ENCODE data around the gene RAB25. TPM values are rescaled to one million over a fixed set of nuclear protein-coding genes. Genes with fewer than 3 reads are reported as not detected.
"Not testable (repeated sequence)": the region's sequence is repeated elsewhere in the genome, so short reads cannot be mapped to it uniquely, and the experiment has no call there.

Gene RAB25
- total RNA-seq, 1 donor from 2014 or later, result not detected

DNA sequence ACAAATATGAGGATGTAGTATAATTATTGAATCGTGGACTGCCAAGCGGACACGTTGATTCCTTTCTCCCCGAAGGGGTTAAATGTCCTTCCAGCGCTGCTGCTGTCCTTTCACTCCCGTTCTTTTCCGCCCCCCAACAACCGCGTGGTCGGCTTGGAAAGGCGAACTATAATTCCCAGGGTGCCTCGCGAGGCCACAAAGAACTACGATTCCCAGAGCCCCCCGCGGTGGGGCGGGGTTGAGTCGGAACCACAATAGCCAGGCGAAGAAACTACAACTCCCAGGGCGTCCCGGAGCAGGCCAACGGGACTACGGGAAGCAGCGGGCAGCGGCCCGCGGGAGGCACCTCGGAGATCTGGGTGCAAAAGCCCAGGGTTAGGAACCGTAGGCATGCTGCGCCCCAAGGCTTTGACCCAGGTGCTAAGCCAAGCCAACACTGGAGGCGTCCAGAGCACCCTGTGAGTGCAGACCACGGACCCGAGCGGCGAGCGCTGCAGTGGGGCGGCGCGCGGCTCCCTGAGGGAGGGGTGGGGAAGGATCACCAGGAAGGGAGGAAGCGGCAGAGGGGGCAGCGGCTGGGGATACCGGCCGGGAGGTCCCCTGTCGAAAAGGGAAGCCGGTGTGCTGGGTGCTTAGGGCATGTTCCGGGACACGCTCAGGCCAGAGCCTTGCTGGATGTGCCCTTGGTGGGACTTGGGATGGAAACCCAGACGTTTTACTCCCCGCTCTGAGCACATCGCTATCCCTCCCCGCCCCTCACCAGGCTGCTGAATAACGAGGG, 6.3 kb upstream of the RAB25 start, which contains the start of gene LAMTOR2:
TSS of gene LAMTOR2 (plus strand) at position 283 of the 781 bp plus-strand sequence. CDS start at position 391, 108 bp downstream.
- peak; percentile 92 to 97 for DNase-seq (ENCODE audit: low read depth in 2 of 2)

DNA sequence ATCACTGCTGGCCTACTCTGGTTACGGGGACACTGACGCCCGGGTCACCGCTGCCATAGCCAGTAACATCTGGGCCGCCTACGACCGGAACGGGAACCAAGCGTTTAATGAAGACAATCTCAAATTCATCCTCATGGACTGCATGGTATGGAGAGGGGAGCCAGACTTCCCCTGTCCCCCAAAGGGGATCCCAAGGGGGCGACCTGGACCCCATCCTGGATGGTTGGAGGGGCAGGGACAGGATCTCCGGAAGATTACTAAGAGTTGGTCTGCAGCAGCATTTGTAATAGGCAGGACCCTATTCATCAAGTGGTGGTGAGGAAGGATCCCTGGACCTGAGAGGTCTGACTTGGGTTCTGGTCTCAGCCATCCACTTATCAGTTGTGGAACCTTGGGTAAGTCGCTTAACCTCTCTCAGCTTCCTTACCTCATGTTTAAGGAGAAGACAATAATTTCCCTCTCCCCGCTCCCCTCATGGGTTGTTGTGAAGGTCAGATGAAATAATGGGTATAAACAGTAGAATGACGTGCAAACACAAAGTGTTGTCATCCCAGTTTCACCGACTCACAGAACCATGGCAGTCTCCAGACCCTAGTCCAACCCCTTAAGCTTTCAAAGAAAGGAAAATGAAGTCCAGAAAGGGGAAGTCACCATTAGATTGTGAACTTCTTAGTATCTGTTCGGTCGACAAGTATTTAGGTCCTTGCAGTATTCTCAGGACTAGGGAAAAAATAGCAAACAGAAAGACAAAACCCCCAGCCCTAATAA, 5.5 kb upstream of the RAB25 start:
- no peak for DNase-seq (ENCODE audit: low read depth in 2 of 2)

DNA sequence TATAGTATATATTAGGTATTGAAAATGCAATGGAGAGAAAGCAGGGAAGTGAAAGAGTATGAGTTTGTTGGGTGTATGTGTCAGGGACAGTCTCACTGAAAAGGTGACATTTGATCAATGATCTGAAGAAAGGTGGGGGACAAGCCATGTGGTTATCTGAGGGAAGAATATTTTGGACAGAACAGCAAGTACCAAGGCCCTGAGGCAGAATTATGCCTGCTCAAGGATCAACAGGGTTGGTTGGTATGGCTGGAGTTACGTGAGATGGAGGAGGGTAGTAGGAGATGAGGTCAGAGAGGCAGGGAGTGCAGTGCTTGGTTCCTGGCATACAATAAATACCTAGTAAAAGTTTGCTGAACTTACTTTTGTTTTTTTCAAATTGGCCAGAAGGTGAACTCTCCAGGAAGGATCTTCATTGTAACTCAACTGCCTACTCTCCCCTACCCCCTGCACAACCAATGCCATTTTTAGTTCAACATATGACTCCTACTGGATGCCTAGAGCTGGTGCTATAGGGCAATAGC, 4.6 kb upstream of the RAB25 start:
- no peak for DNase-seq (ENCODE audit: low read depth in 2 of 2)

DNA sequence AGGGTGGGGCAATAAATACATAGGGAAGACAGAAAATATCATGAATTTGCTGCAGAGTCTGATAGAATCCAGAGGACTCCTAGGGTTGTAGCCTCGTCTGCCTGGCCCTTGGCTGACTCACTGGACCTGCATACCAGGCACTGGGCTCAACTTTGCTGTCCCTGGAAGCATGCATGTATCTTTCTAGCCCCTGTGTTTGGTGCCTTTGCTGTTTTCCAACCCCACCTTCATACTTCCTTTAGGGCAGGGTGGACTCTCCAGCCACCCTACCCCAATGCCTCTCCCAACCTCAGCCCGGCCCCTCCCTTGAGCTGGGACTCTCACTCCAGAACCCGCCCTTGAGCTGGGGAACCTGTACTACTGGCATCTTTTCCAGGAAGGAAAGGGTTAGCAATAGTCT, 1.2 kb downstream of the RAB25 start:
- no peak for DNase-seq (ENCODE audit: low read depth in 2 of 2)

DNA sequence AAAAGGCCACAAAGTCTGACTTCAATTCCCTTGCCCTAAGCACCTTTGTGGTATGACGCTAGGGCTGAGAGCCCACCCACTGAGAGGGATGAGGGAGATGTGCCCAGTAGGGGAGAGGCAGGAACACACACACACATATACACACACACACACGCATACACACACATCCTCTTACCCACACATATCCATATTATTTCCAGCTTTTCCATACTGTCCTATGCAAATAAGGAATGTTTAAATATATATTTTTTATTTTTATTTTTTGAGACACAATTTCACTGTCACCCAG, 3.0 kb downstream of the RAB25 start:
- no peak for DNase-seq (ENCODE audit: low read depth in 2 of 2)

DNA sequence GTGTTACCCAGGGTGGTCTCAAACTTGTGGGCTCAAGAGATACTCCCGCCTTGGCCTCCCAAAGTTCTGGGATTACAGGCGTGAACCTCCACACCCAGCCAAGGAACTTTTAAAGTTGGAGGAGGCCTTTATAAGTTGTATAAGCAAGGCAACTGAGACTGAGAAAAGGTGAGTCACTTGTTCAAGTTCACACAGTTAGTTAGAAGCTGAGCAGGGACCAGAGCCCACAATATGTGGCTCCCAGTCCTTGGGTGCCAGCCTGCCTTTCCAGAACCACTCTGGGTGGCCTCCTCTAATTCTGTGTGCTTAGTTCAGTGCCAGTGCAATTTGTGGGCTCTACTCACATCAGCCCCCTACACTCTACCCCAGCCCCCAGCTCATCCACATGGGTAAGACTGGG, 3.7 kb downstream of the RAB25 start:
- DNase-seq (ENCODE audit: low read depth in 2 of 2), result no peak

DNA sequence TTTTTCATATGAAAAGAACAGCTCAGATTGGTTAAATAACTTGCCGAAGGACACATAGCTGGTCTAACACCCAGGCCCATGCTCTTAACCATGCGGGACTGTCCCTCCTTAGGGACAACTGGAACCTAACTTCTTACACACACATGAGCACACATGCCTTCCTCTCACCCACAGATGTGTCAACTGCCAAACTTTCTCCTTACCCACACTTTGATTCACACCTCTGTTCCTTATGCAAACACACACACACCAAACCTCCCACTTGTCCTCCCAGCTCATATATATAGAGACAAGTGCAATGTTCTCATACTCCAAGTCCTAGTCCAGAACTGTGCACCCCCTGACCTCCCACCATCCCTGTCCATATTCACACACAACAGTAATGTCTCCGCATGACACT, 4.3 kb downstream of the RAB25 start:
- DNase-seq (ENCODE audit: low read depth in 2 of 2), result no peak

DNA sequence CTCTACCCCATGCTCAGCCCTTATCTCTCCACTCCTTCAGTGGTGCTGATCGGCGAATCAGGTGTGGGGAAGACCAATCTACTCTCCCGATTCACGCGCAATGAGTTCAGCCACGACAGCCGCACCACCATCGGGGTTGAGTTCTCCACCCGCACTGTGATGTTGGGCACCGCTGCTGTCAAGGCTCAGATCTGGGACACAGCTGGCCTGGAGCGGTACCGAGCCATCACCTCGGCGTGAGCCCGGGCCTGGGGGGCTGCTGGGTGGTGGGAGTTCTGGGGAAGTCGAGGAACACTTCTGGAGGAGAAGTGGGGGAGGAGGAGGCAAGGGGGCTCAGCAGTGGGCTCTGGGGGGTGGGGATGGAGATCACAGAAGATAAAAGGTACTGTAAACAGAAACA, 4.9 kb downstream of the RAB25 start:
- no peak for DNase-seq (ENCODE audit: low read depth in 2 of 2)

DNA sequence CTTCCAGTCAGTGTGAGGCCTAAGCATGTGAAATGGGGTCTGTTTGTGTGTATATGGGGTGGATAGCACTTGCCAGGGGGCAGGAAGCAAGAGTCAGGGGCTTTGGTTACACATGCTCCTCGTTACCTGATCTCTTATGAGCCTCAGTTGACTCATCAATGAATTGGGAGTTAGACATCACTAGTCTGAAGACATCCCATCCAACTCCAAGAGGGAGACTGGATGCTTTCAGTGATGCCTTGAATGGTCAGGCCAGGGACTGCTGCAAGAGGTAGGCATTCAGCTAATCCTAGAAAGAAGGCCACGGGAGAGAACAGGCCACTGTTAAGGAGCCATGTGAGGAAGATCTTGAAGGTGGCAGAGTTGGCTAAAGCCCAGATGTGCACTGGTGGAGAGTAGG, 6.3 kb downstream of the RAB25 start:
- no peak for DNase-seq (ENCODE audit: low read depth in 2 of 2)

DNA sequence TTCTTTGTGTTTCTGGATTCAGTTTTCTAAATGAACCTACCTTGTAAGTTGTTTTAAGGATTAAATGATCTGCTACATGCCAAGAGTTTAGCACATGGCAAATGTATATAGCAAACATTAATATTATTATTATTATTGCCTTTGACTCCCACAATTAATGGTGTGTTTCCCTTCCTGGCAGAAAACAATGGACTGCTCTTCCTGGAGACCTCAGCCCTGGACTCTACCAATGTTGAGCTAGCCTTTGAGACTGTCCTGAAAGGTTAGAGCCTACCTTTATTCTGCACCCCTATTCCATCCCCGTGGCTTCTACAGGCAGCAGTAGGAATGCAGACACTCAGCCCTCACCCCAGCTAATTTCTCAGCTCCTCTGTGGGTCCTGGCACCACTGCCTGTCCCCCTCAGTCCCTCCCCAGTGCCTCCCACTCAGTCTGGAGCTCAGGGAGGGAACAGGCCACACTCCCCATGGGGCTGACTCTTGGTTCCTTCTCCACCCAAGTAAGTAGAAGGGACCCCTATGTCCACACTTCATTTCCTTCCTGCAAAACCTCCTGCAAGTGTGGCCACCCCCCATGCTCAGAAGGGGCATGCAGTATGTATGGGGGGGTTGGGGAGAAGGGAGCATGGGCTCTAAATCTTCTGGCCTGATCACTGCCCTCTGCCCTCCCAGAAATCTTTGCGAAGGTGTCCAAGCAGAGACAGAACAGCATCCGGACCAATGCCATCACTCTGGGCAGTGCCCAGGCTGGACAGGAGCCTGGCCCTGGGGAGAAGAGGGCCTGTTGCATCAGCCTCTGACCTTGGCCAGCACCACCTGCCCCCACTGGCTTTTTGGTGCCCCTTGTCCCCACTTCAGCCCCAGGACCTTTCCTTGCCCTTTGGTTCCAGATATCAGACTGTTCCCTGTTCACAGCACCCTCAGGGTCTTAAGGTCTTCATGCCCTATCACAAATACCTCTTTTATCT, 8.8 kb downstream of the RAB25 start:
- peak in 1 of 2 donors; percentile 39 for DNase-seq (ENCODE audit: low read depth in 2 of 2)

DNA sequence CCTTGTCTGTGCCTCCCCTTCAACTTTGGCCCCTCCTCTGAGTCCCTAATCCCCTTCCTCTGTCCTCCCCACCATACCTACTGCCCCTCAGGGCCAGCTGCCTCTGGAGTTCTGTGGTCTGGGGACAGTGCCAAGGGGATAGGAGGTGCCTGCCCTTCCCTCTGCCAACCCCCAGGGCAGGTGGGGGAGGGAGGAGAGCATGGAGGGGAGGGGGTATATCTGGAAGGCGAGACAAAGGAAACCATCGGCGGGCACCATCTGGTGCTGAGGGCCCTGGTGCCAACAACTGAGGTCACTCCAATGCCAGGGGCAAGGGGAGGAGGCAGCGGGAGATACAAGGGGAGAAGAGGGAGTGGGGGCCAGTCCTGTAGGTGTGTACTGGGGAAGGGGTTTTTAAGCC, 9.6 kb downstream of the RAB25 start:
- no peak for DNase-seq (ENCODE audit: low read depth in 2 of 2)

DNA sequence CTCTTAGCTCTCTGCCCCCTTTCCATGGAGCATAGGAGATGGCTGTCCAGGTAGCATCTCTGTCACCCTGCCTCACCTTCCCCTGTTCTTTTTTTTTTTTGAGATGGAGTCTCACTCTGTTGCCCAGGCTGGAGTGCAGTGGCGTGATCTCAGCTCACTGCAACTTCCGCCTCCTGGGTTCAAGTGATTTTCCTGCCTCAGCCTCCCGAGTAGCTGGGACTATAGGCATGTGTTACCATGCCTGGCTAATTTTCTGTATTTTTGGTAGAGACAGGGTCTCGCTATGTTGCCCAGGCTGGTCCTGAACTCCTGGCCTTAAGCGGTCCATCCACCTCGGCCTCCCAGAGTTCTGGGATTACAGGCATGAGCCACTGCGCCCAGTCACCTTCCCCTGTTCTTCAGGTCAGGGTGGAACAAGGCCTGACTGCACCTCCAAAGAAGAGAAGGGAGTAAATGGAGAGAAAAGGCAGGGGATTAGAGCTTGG, 10.4 kb downstream of the RAB25 start:
- DNase-seq (ENCODE audit: low read depth in 2 of 2), result not testable (repeated sequence)

DNA sequence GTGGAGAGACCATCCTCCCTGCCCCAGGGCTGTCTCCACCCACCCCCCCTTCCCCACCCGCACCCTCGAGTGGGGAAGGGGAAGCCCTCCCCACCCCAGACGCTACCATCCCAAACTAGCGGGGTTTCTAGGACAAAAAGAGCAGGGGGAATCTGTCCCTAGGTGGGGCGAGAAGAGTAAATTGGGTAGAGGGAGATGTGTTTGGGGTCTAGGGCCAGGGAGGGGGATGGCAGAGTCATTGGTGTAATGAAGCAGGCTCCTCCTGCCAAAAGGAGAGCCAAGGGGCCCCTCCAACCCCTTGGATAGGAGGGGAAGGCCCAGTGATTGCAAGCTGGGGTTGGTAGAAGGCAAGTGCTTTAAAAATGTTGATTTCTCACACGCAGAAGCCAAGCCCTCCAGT, 11.3 kb downstream of the RAB25 start:
- no peak for DNase-seq (ENCODE audit: low read depth in 2 of 2)

DNA sequence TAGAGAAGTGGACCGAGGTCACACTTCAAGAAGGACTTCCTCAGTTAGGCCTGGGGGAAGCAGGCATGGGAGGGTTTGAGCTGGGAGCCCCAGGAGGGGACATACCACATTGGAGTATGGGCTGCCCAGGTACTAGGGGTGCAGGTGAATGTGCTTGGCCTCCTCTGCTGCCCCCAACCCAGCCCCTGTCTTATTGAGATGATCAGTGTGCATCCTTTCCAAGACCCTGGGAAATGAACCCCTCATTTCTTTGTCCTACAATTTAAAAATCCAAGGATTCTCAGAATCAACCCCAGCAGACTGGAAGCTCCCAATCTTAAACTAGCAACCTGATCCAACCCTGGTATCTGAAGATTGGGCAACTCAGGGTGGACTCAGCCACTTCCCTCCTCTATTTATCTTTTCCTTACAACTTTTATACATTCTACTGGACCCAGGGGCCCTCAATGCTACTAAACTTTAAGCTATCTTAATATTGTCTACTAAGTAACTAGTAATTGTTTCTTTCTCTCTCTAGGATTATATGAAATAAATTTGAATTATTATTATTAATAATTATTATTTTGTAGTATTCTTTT, 12.2 kb downstream of the RAB25 start:
- DNase-seq (ENCODE audit: low read depth in 2 of 2), result no peak

DNA sequence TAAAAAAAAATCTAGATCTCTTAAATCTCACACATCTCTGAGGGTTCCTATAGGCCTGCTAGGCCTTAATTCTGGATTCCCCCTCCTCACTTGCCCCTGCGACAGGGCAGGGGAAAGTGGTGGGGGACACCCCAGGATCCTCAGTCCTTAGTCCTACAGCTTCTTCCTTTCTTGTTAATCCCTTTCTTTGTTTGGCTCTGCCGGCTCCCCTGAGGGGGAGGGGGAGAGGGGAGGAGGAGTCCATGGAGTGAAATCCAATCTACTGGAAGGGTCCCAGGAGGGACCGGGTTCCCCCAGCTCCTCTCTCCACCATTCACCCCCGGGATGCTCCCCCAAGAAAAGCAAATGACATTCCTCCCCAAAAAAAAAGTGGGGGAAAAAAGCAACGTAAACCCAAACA, 12.8 kb downstream of the RAB25 start:
- no peak for DNase-seq (ENCODE audit: low read depth in 2 of 2)

DNA sequence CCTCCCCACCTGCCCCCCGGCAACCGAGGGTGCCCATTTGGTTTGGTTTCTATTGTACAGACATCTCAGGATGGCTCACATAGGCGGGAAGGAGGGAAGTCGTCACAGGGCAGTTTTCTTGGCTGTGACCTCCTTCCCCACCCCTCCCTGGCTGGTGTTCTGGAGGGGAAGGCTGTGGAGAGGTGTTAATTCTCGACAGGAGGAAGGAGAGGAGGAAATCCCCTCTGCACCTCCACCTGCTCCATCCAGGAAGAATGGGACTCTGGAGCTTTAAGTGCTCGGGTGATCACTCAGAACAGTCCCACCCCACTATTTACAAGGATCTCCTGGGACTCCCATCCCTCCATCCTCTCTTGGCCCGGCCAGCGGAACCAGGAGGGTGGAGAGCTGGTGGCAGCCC, 13.7 kb downstream of the RAB25 start:
- no peak for DNase-seq (ENCODE audit: low read depth in 2 of 2)

DNA sequence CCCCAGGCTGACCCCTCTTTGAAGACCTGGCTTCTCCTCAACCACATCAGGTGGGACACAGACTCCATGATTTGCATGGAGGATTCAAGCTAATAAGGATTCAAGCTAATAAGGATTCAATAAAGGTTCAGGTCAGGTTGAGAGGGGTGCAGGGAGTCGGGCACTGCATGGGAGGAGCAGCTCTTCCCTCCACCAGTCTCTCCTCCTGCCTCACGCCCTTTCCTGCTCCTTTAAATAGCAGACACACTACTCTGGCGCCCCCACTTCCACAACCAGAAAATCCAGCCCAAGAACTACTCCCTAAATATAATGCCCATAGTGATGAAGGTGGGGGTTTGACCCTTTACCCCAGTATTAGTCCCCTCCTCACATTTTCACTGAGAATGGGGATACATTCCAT, 14.2 kb downstream of the RAB25 start:
- no peak for DNase-seq (ENCODE audit: low read depth in 2 of 2)

DNA sequence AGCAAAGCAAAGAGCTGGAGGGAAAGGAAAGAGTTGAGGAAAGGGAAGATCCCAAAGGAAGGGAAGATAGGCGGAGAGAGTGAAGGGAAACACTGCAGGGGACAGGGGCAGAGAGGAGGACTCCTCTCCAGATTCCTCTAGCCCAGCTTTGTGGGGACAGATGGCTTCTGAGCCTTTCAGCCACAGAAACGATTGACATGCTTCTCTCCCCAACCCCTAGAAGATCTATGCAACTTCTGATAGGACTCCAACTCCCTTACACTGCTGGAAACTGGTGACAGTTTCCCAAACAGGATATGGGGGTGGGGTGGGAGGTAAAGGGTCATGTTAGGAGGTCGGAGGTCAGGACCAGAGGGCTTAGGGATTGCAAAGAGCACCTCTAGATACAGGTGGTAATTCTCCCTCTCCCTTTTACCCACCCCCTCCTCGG, 14.8 kb downstream of the RAB25 start:
- DNase-seq (ENCODE audit: low read depth in 2 of 2), result no peak

DNA sequence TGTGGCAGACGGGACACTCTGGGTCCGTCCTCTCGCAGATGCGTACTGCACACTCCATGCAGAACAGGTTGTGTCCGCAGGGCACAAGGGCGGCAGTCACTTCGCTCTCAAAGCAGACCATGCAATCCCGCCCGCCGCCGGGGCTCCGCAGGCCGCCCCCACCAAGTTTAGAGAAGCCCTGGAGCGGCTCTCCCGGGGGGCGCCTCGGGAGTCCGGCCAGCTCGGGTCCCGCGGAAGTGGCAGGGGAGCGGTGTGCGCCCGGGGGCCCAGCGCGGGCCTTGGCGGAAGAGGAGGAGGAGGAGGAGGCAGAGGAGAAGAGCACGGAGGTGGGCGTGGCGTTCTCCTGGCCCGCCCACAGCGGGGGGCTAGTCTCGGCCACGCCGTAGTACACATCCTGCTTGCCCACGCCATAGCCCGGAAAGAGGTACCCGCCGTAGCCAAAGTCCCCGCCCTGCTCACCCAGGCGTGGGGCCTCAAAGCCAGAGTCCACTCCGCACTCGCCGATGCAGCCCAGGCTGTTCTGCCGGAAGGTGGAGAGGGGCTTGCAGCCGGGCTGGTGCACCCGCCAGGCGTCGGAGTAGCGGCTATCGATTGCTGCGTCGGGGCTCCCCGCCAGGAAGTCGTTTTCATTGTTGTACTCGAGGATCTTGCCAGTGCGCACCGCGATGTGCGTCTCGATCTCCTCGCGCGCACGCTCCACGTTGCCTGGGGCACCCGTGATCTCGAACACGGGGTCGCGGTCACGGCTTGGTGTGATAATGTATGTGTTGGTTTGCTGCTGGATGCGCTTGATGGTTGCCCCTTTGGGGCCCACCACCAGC, 15.9 kb downstream of the RAB25 start:
- peak in 1 of 2 donors; percentile 46 for DNase-seq (ENCODE audit: low read depth in 2 of 2)

DNA sequence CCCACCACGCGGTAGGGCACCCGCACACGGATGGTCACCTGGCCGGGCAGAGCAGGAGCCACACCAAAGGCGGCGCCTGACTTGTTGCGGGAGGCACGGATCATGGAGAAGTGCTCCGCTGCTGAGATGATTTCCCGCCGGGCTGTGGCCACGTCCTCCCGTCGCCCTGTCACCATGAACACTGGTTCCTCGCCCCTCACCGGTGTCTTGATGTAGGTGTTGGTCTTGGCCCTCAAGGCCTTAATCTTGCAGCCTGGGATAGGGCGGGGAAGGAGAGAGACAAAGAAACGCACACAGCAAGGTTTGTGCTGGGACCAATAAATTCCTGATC, 16.4 kb downstream of the RAB25 start:
- DNase-seq (ENCODE audit: low read depth in 2 of 2), result no peak

All from dermis microvascular lymphatic vessel endothelial cell (primary cell).